Amygdala (tissue), 56 donors: ENCODE measurements around the gene DGCR2.
"Not testable (repeated sequence)": the region's sequence is repeated elsewhere in the genome, so short reads cannot be mapped to it uniquely, and the experiment has no call there.

ENCODE experiments used
- DNase-seq, 56 donors: peaks; one replicate each; lab custom pipeline; 2025; lab: John Stamatoyannopoulos, UW

Gene DGCR2

DNA sequence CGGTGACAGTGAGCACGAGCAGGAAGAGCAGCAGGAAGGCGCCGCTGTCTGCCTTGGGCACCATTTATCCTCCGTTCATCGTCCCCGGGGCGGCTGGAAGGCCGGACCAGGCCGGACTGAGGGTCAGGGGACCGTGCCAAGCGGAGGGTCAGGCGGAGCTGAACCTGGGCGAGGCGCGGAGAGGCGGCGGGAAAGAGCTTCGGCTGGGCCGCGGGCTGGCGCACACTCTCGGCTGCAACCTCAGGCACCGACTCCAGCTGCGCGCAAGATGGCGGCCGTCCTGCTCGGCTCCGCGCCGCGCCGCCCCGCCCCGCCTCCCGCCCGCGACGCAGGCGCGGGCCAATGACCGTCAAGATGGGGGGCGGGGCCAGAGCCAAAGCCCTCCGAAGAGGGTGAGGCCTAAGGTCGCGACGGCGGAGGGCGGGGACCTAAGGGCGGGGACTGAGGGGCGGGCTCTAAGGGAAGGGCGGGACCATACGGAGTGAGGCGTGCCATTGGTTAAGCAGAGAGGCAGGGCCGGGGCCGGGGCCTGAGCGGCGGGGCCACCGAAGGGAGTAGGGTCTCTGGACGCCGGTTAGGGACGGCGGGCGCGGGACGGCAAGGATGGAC, at the start of gene DGCR2:
Gene DGCR2 (minus strand): TSS at position 270 of the 609 bp plus-strand sequence. CDS start 206 bp downstream, at position 64.
- peak; percentile 54 to 98 (median 93) for DNase-seq

DNA sequence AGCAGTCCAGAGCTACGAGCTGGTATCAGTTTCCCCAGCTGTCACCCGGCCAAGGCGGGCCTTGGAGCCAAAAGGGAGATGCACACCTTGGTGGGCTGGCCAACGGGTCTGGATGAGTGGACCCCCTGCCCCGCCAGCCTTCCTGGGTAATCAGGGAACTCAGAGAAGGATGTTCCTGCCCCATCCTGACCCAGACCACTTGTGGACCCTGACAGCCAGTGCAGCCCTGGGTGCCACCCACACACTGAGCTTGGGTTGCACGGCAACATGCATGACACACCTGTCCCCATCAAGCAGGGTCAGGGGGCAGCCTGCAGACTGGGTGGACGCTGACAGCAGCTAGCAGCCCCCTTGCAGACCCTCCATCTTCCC, 47.7 kb upstream of the DGCR2 start:
- DNase-seq, result no peak

DNA sequence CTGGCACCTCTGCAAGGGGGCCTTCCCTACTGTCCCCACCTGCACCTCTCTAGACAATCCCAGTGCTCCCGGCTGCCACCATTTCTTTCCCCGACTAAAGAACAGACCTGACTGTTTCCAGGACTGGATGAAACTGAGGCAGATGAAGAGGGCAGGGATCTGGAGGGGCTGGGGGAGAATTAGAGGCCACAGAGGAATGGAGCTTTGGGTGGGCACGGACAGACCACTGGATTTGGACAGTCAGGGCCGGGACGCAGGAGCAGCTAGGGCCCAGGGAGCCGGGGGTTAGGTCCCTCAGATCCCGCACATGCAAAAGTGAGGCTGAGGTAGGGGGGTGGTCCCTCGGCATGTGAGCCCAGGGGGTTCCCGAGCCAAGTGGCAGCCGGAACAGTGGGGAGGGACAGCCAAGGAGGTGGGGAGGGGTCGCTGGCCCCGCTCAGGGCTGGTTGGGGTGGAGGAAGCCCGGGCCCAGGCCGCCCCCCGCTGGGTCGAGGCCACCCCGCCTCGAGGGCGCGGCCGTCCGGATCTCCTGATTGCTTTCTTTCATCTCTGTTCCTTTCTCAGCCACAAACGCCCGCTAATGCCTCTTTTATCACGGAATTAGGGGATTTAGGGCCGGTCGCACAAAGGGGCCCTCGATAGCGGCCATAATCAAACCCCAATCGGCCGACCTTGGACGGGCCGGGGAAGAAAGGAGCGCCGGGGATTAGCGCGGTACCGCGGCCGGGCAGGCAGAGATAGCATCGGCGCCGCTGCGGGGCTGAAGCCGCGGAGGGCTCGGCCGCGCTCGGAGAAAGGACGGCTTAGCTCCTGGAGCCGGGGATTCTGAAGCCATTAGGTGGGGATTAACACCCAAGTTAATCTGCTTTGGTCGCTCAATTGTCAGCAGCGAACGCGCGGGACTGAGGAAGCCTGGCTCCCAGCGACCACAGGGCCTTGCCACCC, 47.1 kb upstream of the DGCR2 start:
- no peak for DNase-seq

GRCh38 chr22:19168088-19168890, 46.1 kb upstream of the DGCR2 start:
- DNase-seq, result no peak

GRCh38 chr22:19167106-19167869, 45.1 kb upstream of the DGCR2 start:
- no peak for DNase-seq

DNA sequence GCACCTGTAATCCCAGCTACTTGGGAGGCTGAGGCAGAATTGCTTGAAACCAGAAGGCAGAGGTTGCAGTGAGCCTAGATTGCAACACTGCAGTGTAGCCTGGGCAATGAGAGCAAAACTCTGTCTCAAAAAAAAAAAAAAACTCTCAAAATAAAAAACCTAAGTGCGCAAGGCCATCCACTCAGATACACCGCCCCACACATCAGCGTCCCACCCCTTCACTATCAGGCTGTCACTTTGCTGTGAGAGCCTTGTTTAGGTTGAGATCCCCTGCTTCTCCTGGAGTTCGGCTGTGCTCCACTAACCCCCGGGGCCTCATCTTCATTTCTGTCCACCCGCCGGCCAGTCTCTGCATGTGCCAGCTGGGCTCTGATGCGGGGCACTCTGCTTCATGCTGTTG, 44.2 kb upstream of the DGCR2 start:
- DNase-seq, result no peak

DNA sequence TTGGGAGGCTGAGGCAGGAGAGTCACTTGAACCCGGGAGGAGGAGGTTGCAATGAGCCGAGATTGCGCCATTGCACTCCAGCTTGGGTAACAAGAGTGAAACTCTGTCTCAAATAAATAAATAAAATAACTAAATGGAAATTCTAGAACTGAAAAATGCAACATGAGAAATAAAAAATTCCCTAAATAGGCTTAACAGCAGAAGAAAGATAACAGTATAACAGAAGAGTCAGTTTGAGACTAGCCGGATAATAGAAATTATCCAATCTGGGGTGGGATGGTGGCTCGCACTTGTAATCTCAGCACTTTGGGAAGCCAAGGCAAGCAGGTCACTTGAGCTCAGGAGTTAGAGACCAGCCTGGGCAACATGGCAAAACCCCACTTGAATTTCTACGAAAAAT, 42.2 kb upstream of the DGCR2 start:
- no peak for DNase-seq

DNA sequence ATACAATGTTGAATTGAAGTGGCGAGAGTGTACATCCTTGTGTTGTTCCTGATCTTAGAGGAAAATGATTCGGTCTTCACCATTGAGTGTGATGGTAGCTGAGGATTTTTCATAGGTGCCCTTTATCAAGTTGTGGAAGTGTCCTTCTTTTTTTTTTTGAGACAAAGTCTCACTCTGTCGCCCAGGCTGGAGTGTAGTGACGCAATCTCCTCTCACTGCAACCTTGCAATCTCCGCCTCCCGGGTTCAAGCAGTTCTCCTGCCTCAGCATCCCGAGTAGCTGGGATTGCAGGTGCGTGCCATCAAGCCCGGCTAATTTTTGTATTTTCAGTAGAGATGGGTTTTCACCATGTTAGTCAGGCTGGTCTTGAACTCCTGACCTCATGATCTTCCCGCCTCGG, 36.4 kb upstream of the DGCR2 start:
- DNase-seq, result not testable (repeated sequence)

GRCh38 chr22:19156109-19156508, 33.9 kb upstream of the DGCR2 start:
- DNase-seq, result not testable (repeated sequence)

DNA sequence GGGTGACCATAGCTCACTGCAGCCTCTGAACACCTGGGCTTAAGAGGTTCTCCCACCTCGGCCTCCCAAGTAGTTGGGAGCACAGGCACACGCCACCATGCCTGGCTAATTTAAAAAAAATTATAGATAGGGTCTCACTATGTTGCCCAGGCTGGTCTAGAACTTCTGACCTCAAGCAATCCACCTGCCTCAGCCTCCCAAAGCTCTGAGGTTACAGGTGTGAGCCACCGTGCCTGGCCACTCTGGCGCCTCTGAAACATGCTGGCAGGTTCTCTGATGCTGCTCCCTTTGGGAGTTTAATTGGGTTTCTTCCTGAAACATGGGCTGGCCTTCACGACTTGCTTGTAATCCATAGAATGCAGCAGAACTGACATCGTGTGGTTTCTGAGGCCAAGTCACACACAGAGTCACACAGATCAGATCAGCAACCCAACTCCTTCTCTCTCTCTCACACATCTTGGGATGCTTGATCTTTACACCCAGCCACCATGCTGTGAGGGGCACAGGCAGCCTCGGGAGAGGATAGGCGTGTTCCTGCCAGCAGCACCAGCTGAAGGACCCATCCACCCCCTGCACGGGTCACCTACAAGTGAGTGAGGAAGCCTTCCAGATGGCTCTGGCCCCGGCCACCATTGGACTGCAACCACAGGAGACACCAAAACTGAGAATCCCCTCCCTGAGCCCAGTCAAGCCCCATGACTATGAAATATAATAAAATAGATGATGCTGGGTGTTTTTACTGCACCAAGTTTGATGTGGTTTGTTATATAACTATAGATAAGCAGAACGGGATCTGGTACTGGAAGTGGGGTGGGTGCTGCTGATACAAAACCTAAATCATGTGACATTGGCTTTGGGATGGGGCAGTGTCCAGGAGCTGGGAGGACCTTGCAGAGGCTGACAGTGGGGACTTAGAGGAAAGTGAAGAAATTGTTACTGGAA, 31.0 kb upstream of the DGCR2 start:
- DNase-seq, result no peak

GRCh38 chr22:19151329-19152191, 29.3 kb upstream of the DGCR2 start:
- no peak for DNase-seq

- DNase-seq, result no peak
Observed at GRCh38 chr22:19150482-19151328, 28.5 kb upstream of the DGCR2 start.

GRCh38 chr22:19149991-19150390, 27.8 kb upstream of the DGCR2 start, which contains the start of gene GSC2:
GSC2 (minus strand) TSS chr22:19150292; CDS start chr22:19150283, 9 bp downstream.
- DNase-seq, result no peak

- no peak for DNase-seq
Observed at GRCh38 chr22:19149047-19149883, 27.1 kb upstream of the DGCR2 start.

DNA sequence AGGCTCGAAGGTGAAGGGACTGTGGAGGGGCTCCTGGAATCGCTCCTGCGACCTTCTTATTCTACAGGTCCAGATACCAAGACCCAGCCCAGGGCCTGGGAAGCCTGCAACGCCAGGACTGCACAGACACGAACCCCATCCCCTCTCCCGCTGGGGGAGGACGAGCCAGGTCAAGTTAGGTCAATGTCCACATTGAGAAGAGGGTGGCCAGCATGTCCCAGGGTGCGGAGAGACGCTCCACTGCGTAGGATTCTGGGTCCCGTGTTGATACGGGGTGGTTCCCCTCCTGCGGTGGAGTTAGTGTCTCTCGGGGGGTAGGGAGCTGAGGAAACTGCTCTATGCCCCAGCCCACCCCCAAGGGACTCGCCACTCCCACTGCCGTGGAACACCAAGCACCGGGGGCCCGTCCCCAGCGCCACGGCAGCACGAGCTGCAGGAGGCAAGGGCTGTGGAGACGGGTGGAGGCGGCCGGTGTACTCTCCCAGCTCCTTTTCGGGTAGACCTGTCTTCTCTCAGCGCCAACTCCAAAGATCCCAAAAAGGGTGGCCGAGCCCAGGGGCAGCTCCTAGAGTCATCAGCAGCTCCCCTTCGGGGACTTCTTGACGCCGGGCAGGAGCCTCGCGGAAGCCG, 26.3 kb upstream of the DGCR2 start:
- no peak for DNase-seq
